Measurements from ENCODE around the gene WNT3A. TPM values are rescaled to one million over a fixed set of nuclear protein-coding genes. Genes with fewer than 3 reads are reported as not detected.

The WNT3A gene
- total and polyA plus RNA-seq, 9 of the 15 experiments (the other 6 are each of a cell fraction or from before 2014, with no cell fraction given), result not detected

DNA sequence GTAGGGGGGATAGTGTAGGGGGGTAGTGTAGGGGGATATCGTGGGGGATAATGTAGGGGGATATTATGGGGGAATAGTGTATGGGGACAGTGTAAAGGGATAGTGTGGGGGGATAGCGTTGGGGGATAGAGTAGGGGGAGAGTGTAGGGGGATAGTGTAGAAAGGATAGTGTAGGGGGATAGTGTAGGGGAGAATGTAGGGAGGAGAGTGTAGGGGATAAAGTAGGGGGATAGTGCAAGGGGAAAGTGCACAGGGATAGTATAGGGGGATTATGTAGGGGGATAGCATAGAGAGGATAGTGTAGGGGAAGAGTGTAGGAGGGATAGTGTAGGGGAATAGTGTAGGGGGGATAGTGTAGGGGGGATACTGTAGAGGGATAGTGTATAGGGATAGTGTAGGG, 63.4 kb downstream of the WNT3A start:
- peaks cover 0 to 19% of the 10 kb centered on the region in 2 experiments; a peak in 2 of 5 replicates for H3K4me1 ChIP-seq (replicated peaks in 1 of 2; ENCODE audit: control insufficient read depth in 2 of 2, insufficient read depth in 2 of 2, low read length in 2 of 2)
- ChIA-PET POLR2A (no interaction called here), CTCF (ENCODE audit: low intra/inter-chr PET ratio) (no interaction called here)
- H4K20me1 ChIP-seq (replicated peaks; ENCODE audit: control insufficient read depth, insufficient read depth, low read length), result peaks cover 9% of the 10 kb centered on the region
- intact Hi-C loops (cut with micrococcal nuclease), result no loop called here
- H3K9me3 ChIP-seq (replicated peaks; ENCODE audit: control insufficient read depth, insufficient read depth, low read depth, low read length), result no peaks in the 10 kb centered on the region
- no TSS peak for BruUV-seq (replicated peaks)
- no peak overlapping the region for H3K4me3 ChIP-seq
- no peak for DNase-seq (ENCODE audit: extremely low read depth in 1 of 4, low spot score in 3 of 4)
- no peaks in the 10 kb centered on the region for H3K9me1 ChIP-seq (ENCODE audit: control insufficient read depth, insufficient read depth, low read length)
- FAIRE-seq, result no peak
- no CpG with 5 or more reads among the region's 2 CpGs for WGBS (ENCODE audit: insufficient coverage, low coverage, missing lambda C conversion rate)
- no peak for ATAC-seq
- no peak overlapping the region for H3K9ac ChIP-seq (ENCODE audit: insufficient read depth in 1 of 2, low read depth in 2 of 2, low read length in 2 of 2)
- no peaks in the 10 kb centered on the region for H3K36me3 ChIP-seq (ENCODE audit: control insufficient read depth, insufficient read depth, low read length)
- peaks cover 11 to 34% of the 10 kb centered on the region in 2 experiments; a peak in 4 of 5 replicates for H3K27me3 ChIP-seq (ENCODE audit: control insufficient read depth in 2 of 2, insufficient read depth in 2 of 2, low read length in 2 of 2)
- H3K27ac ChIP-seq (ENCODE audit: extremely low read depth, low read depth, low read length), result no peak overlapping the region
- TF ChIP-seq CREBBP (IDR thresholded peaks at IDR 0.05; ENCODE audit: low read depth, low read length) (peak; percentile 59), HDGF (IDR thresholded peaks at IDR 0.05) (no peak)
- no peaks in the 10 kb centered on the region for H3K79me2 ChIP-seq (ENCODE audit: control insufficient read depth, insufficient read depth, low read length)
- H3K4me2 ChIP-seq (ENCODE audit: insufficient read depth, low read length), result no peak overlapping the region
- no peak overlapping the region for H2AFZ ChIP-seq (ENCODE audit: low read depth, low read length)
- in situ Hi-C loops (cut with MboI), result no loop called here

DNA sequence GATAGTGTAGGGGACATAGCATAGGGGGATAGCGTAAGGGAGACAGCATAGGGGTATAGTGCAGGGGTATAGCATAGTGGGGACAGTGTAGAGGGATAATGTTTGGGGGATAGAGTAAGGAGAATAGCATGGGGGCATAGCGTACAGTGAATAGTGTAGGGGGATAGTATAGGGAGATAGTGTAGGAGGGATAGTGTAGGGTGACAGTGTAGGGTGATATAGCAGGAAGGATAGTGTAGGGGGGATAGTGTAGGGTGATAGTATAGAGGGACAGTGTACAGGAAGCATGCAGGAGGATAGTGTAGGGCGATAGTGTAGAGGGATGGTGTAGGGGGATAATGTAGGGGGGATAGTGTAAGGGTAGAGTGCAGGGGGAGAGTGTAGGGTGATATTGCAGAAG, 64.1 kb downstream of the WNT3A start:
- H3K79me2 ChIP-seq (ENCODE audit: control insufficient read depth, insufficient read depth, low read length), result no peaks in the 10 kb centered on the region
- WGBS (ENCODE audit: insufficient coverage, low coverage, missing lambda C conversion rate), result 20% methylated on average over 3 of the region's 3 CpGs
- ChIA-PET POLR2A (no interaction called here), CTCF (ENCODE audit: low intra/inter-chr PET ratio) (no interaction called here)
- intact Hi-C loops (cut with micrococcal nuclease), result no loop called here
- no peak overlapping the region for H3K4me3 ChIP-seq
- FAIRE-seq (no peak), DNase-seq (ENCODE audit: extremely low read depth in 1 of 4, low spot score in 3 of 4) (no peak), ATAC-seq (no peak)
- no peak overlapping the region for H2AFZ ChIP-seq (ENCODE audit: low read depth, low read length)
- peaks cover 16% of the 10 kb centered on the region for H4K20me1 ChIP-seq (replicated peaks; ENCODE audit: control insufficient read depth, insufficient read depth, low read length)
- peaks cover 11 to 41% of the 10 kb centered on the region in 2 experiments; a peak in 4 of 5 replicates for H3K27me3 ChIP-seq (ENCODE audit: control insufficient read depth in 2 of 2, insufficient read depth in 2 of 2, low read length in 2 of 2)
- no TSS peak for BruUV-seq (replicated peaks)
- H3K36me3 ChIP-seq (ENCODE audit: control insufficient read depth, insufficient read depth, low read length), result no peaks in the 10 kb centered on the region
- peaks cover 0 to 24% of the 10 kb centered on the region in 2 experiments; a peak in 2 of 5 replicates for H3K4me1 ChIP-seq (replicated peaks in 1 of 2; ENCODE audit: control insufficient read depth in 2 of 2, insufficient read depth in 2 of 2, low read length in 2 of 2)
- H3K9me1 ChIP-seq (ENCODE audit: control insufficient read depth, insufficient read depth, low read length), result no peaks in the 10 kb centered on the region
- in situ Hi-C loops (cut with MboI), result no loop called here
- no peak overlapping the region for H3K4me2 ChIP-seq (ENCODE audit: insufficient read depth, low read length)
- no peak overlapping the region for H3K9ac ChIP-seq (ENCODE audit: insufficient read depth in 1 of 2, low read depth in 2 of 2, low read length in 2 of 2)
- no peak overlapping the region for H3K27ac ChIP-seq (ENCODE audit: extremely low read depth, low read depth, low read length)
- no peaks in the 10 kb centered on the region for H3K9me3 ChIP-seq (replicated peaks; ENCODE audit: control insufficient read depth, insufficient read depth, low read depth, low read length)
- TF ChIP-seq CBX5 (IDR thresholded peaks at IDR 0.05; ENCODE audit: borderline replicate concordance, low read depth) (no peak), NUFIP1 (IDR thresholded peaks at IDR 0.05; ENCODE audit: partially characterized antibody) (no peak), ZNF76 (CRISPR knock-in tag; IDR thresholded peaks at IDR 0.05; ENCODE audit: borderline replicate concordance) (no peak), STAG1 (CRISPR knock-in tag; IDR thresholded peaks at IDR 0.05; ENCODE audit: borderline replicate concordance) (no peak), SIN3A (IDR thresholded peaks at IDR 0.05; ENCODE audit: borderline replicate concordance in 2 of 2, control insufficient read depth in 1 of 2, low read depth in 2 of 2, low read length in 2 of 2) (no peak), ZNF668 (CRISPR knock-in tag; IDR thresholded peaks at IDR 0.05) (no peak), HDAC2 (IDR thresholded peaks at IDR 0.05) (no peak)
- TF ChIP-seq, protein P1, sequence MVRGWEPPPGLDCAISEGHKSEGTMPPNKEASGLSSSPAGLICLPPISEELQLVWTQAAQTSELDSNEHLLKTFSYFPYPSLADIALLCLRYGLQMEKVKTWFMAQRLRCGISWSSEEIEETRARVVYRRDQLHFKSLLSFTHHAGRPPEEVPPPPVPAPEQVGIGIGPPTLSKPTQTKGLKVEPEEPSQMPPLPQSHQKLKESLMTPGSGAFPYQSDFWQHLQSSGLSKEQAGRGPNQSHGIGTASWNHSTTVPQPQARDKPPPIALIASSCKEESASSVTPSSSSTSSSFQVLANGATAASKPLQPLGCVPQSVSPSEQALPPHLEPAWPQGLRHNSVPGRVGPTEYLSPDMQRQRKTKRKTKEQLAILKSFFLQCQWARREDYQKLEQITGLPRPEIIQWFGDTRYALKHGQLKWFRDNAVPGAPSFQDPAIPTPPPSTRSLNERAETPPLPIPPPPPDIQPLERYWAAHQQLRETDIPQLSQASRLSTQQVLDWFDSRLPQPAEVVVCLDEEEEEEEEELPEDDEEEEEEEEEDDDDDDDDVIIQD (CRISPR knock-in tag; IDR thresholded peaks at IDR 0.05), result no peak
- TF ChIP-seq, protein P2, sequence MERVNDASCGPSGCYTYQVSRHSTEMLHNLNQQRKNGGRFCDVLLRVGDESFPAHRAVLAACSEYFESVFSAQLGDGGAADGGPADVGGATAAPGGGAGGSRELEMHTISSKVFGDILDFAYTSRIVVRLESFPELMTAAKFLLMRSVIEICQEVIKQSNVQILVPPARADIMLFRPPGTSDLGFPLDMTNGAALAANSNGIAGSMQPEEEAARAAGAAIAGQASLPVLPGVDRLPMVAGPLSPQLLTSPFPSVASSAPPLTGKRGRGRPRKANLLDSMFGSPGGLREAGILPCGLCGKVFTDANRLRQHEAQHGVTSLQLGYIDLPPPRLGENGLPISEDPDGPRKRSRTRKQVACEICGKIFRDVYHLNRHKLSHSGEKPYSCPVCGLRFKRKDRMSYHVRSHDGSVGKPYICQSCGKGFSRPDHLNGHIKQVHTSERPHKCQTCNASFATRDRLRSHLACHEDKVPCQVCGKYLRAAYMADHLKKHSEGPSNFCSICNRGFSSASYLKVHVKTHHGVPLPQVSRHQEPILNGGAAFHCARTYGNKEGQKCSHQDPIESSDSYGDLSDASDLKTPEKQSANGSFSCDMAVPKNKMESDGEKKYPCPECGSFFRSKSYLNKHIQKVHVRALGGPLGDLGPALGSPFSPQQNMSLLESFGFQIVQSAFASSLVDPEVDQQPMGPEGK (CRISPR knock-in tag; IDR thresholded peaks at IDR 0.05; ENCODE audit: borderline replicate concordance), result no peak
